IPS-NIHi7 (cell line): Measurements from ENCODE around the gene TSR1.
"Not testable (repeated sequence)": the region's sequence is repeated elsewhere in the genome, so short reads cannot be mapped to it uniquely, and the experiment has no call there.

Experiments used
- DNase-seq: peaks from one replicate; pipeline ENCODE4 v3.0.0; 2012; ENCODE audit warnings: mixed read lengths; ENCODE audit errors: extremely low spot score

The TSR1 gene

DNA sequence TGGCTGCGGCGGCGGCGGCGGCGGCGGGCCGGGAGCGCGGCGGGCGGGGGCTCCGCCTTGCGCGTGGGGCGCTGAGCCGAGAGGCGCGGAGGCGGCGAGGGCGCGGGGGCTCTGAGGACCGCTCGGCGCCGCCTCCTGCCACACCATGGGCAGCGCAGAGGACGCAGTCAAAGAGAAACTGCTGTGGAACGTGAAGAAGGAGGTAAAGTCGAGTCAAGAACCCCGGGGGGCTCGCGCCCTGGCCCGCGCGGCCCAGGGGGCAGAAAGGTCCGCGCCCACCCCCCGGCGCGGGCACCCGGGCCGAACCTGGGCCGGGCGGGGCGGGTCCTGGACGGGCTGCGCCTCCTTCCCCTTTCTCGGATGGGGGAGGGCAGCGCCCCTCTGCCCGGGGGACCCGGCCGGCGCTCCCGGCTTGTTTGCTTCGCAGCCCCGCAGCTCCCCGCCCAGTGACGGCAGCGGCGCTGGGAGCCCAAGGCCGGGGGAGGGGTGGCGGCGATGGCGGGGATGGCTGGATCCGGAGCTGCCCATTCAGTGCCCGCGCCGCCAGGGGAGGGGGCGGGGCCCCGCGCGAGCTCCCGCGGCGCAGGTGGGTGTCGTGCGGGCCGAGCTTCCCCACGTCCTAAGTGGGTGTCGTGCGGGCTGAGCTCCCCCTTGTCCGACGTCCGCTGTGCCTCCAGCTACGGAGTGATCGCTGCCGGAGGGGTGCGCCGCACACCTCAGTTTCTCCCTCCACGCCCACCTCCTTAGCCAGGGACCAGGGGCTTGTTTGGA is 1.5 kb upstream of the TSR1 start:
- DNase-seq: peak; percentile 78

DNA sequence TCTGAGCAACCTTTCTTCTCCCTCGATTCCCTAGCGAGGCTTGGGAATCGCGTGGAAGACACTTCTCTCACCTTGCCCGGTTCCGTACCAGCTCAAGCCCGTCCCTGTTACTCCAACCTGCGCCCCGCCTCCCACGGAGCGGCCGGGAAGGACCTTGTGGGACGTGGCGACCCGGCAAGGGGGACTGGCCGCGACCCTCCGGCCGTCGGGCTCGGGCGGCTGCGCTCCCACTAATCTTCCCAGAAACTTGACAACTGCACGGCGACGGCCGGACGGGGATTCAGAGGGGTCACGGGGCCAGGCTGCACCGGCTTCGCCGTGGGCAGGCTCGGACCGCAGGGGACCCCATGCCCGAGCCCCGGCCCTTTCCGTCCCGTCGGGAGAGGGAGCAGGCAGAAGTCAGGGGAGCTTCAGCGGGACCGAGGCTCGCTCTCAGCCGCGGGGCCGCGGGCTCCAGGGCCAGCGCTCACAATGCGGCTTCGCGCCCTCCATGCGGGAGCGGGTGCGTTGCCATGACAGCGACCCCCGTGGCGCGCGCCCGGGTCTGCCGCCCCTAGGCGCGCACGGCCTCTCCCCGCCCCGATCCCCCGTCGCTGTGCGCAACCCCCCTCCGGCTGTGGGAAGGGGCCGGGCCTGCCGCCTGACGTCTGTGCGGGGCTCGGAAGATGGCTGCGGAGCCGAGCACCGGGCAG is 741 bp upstream of the TSR1 start, which contains the start of gene SGSM2:
Gene SGSM2, plus strand, starts transcription at position 650 of the 692 bp plus-strand sequence. CDS start 188 bp downstream, outside the sequence.
- DNase-seq: peak; percentile 58

DNA sequence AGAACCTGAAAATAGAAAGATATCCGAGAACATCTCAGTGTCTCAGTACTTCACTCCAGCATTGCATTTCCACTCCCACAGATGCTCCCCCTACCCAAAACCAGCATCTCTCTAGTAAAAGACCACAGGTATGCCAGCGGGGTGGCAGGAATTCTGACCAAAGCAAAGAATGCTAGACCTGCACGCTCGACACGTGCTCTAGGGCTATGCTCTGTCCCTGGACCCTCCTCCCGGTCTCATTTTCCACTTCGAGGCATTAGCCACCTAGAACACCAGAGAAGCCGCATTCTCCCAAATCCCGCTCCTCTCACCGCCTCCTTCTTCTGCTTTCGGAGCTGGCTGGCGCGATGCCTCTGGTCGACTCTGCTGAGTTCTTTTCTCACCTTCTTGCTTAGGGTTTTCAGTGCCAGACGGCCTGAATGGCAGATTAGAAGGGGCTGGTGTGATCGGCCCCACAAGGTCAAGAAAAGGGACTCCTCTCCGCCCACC is 487 bp downstream of the TSR1 start:
- DNase-seq: peak; percentile 29

DNA sequence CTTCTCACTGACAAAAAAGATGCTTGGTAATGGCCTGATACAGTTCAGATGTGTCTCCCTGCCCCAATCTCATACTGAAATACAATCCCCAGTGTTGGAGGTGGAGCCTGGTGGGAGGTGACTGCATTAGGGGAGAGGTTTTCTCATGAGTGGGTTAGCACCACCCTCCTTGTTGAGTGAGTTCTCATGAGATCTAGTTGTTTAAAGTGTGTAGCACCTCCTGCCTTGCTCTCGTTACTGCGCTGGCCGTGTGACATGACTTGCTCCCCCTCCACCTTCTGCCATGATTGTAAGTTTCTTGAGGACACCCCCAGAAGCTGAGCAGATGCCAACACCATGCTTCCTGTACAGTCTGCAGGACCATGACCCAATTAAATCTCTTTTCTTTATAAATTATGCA is 5.0 kb downstream of the TSR1 start:
- no peak for DNase-seq

DNA sequence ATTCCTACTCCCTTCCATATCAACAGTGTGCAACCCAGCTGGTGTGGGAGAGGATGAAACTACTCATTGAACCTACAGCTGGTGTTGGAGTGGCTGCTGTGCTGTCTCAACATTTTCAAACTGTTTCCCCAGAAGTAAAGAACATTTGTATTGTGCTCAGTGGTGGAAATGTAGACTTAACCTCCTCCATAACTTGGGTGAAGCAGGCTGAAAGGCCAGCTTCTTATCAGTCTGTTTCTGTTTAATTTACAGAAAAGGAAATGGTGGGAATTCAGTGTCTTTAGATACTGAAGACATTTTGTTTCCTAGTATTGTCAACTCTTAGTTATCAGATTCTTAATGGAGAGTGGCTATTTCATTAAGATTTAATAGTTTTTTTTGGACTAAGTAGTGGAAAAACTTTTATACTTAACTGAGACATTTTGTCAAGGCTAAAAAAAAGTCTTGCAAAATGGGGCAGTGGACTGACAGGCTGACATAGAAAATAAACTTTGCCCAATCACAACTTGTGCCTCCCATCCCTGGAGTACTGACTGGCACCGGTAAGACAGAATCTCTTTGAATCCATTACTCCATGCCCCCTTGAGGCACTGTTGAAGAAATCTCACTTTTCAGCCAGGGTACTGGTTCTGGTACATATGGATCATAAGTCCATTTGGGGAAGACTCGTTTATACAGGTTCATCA is 12.5 kb downstream of the TSR1 start:
- no peak for DNase-seq

DNA sequence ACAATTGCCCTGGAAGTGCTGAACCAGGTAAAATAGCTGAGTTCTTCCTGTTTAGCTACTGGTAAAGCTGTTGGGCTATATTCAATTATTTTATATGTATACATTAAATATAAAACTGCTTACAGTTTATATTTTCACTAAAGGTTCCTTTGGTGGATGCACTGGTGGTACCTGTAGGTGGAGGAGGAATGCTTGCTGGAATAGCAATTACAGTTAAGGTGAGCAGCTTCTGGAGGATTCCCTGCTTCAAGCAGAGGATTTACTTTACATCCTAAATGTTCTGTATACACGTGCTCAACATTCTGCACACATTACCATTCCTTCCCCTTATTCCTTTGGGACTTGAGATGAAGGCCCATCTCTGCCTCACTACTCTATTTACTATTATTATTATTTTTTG is 14.9 kb downstream of the TSR1 start:
- no peak for DNase-seq

DNA sequence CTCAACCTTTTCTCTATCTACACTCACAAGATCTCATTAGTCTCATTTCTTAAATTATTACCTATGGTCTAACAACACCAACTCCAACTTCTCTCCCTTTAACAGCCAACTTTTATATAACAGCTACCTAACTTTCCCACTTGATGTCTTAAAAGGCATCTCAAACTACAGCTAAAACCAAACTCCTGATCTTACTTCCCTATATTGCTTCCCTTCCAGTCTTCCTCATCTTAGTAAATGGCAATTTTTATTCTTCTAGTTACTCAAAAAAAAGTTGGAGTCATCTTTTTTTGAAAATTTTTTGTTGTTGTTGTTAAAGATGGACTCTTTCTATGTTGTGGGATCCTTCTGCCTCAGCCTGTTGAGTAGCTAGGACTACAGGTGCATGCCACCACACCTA is 17.2 kb downstream of the TSR1 start:
- DNase-seq: no peak

DNA sequence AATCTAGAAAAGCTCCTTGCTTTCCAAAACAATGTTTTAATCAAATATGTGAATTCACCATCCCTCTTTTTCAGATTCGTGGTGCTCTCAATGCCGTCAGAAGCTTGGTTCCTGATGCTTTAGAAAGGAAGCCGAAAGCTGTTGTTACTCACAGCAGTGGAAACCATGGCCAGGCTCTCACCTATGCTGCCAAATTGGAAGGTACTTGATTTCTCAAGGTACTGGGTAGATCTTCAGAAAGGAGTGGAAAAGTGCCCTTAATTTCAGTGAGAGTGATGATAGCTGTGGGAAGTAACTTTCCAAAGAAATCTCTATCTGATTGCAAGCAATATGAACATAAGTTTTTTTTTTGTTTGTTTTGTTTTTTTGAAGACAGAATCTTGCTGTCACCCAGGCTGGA is 18.5 kb downstream of the TSR1 start:
- DNase-seq: no peak

DNA sequence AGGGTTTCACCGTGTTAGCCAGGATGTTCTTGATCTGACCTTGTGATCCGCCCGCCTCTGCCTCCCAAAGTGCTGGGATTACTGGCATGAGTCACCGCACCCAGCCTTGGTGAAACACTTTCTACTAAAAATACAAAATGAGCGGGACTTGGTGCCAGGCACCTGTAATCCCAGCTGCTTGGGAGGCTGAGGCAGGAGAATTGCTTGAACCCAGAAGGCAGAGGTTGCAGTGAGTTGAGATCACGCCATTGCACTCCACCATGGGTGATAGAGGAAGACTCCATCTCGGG is 19.4 kb downstream of the TSR1 start:
- DNase-seq: not testable (repeated sequence)

DNA sequence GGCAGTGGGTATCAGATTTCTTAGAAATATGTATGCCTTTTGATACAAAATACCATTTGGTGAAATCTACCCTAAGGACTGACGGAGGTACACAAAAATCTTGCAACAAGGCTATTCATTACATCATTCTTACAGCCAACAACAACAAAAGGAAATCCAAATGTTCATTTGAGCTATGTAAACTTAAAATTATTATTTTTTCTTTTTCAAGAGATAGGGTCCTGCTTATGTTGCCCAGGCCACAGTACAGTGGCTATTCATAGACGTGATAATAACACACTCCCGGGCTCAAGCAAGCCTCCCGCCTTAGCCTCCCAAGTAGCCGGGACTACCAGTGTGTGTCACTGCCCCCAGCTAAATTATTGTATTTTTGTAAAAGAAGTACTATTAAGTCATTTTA is 23.5 kb downstream of the TSR1 start:
- DNase-seq: no peak

DNA sequence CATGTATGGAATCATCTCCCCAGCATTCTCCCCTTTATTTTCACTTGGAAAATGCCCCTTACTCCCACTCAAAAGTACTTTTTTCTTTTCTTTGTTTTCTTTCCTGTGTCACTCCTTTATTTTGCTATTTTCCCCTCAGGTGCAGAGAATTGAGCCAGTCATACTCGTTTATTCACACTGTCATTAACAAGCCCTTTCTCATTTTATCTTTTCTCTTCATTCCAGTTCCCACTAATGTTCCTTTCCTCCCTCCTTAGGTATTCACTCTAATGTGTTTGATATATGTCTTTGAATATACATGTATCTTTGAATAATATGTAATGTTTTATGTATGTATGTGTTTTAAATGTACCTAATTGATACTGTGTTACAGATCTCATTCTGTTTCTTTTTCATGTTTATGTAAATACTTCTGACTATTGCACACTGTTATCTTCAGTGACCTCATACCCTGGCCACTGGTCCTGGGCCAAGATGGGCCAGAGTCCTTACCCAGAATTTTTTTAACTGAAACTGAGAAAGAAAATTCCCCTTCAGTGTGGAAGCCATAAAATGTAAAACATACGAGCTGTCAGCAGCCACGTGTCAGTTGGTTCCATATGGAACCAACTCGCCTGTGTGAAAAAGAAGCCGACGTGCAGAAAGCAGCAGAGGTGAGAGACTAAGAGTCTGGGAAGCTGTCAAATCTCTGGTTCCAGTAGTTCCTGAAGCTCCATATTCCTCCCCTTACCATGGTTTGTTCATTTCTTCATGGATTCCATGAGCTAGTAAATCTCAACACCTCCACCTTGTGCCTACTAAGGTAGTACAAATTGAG is 26.7 kb downstream of the TSR1 start:
- DNase-seq: no peak

DNA sequence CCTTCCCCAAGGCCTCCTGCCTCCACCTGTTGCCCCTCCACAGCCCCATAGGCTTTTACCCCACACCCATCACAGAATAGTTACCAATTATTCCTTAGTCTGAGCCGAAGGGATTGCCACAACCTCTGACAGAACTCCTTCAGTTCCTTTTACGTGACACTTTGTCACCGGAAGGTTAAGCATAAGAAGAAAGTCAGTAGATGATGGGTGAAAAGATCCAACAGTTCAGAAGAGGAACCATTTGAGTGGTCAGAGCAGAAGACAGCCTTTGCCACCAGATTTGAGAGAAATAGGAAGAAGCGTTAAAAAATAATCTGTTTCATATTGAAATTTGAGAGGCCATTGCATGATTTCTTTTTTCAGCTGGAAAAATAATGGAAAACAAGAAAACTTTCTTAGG is 31.3 kb downstream of the TSR1 start:
- no peak for DNase-seq

DNA sequence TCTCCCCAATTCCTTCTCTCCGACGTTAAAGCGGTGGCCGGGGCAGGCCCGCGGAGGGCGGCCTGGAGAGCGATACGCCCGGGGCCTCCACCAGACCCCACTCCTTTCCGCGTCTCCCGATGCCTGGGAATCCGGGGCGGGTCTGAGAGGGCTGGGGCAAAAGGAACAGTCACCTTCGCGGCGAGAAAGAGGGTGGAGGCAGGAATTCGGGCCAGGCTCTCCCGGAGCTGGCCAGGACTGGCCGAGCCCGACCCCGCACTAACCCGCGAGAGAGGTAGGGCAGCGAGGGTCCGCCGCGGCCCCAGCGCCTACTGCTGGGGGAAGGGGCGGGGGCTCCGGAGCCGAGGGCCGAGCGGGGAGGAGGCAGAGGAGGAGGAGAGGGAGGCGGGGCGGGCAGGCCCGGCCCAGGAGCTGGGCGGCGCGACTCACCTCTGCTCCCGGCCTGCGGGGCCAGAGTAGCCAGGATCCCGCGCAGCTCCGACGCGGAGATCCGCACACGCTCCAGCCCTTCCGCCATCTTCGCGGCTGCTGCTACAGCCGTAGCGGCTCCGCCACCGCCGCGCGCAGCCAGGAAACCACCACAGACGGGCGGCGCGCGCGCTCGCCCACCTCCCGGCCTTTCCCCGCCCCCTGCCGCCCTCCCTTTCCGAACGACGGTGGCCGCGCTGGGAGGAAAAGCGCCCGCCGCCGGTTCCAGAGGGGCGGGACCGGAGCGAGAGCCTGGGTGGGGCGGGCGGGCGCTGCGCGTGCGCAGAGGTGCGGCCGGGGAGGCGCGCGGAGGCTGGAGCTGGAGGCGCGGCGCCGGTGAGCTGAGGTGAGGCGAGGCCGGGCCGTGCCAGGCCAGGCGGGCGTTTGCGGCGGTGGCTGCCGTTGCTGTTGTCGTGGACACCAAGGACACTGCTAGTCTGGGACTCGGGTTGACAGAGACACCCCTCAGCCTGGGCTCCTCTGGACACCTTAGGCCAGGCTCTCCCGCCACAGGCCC is 32.8 kb downstream of the TSR1 start, which contains the start of the genes SMG6 and SRR:
Gene SMG6, minus strand, starts transcription at position 582 of the 985 bp plus-strand sequence. Its CDS starts 65 bp downstream, at position 517.
Gene SRR, plus strand, starts transcription at position 747 of the 985 bp plus-strand sequence. CDS start 11,611 bp downstream, outside the sequence.
- peak; percentile 99 for DNase-seq

DNA sequence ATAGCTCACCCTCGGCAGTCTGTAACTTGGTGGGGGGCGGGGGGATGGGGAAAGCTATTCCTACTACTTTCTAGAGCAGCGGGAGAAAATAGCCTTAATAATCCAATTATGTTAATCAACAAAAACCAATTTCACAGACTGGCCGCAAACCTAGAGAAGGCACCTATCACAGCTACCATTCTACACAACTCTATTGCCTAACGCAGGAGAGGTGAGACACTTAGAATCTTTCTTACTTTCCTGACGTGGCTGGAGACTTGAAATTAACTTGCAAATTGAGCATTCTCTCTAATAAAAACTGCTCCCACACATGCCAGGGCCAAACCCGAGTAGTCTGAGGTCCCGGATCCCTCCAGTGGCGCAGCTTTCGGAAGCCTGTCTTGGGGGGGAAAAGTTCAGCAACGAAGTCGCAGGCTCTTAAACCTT is 33.5 kb downstream of the TSR1 start:
- no peak for DNase-seq

DNA sequence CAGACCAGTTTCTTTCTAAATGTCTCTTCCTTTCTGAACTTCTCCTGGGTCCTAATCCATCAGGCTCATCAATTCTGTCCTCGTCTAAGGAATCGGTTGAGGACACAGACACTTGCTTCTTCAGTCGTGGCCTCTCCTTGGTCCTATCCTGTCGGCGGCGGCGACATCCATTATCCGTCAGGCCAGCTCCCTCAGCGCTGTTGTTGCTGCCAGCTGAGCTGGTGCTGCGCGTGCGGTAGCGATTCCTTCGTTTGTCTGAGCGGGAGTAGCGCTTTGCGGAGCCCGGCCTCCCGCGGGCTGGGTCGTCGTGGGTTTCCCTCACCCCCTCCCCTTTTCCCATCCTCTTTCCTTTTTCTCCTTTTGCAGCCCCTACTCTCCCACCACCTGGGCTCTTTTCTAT is 36.5 kb downstream of the TSR1 start:
- DNase-seq: no peak

DNA sequence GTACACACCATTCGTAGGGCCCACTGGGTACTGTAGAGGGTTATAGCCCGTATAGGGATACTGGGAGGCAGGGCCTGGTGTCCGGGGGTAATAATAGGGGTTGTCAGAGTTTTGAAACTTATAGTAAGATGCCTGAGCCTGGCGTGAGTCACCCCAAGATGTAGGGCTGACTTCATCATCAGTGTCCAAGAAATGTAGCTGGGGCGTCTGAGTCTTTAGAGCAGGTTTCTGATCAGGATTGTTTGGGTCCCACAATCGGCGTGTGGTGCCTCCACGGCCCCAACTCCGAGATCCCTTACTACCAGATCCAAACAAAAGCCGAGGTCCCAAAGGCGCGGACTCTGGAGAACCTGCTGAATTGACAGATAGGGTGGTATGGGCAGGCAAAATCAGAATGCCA is 37.1 kb downstream of the TSR1 start:
- DNase-seq: no peak

DNA sequence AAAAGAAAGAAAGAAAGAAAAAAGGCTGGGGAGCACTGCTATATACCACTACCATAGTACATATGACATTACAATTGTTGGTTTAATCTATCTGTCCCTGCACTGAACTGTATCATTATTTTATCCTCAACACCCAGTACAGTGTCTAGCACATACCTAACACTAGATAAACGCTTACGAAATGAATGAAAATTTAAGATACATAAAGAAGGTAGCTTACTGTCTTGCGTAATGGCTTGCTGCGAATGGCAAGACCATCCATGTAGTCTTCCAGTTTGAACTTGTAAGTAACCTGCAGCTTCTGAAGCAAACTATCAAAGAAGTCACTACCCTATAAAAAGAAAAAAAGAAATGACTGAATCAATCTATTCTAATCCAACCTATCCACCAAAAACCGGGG is 39.2 kb downstream of the TSR1 start:
- DNase-seq: no peak

DNA sequence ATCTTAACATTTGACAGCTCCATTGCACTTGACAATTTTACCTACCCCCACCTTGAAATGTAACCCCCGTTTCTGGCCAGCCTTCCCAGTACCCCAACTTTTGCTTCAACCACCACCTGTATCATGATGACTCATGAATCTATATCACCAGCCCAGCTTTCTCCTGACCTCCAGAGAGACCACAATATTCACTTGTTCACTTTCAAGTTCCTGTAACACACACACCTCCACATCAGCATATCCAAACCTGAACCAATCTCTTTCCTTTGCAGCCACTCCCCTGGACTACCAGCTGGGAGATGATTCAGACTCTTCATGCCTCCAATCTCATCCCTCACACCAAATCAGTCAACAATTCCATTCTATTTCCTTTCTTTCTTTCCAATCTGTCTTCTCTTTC is 40.7 kb downstream of the TSR1 start:
- DNase-seq: peak; percentile 6

DNA sequence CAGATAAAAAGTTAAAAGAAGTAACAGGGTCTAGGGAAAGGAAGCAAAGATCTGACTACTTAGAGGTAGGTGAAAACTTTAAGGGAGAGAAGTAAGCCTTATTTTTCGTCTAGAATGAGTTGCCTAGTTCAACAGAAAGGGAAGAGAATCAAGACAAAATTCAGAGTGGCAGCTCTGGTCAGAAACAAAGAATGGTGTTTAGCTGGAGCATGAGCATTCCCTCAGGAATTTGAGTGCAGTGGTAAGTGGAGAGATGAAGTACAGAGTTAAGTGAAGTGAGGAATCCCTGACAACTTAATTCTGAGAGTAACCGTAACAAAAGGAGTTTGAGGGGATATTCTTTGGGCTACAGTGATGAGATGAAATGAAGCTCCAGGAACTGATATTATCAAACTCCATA is 44.2 kb downstream of the TSR1 start:
- DNase-seq: no peak

DNA sequence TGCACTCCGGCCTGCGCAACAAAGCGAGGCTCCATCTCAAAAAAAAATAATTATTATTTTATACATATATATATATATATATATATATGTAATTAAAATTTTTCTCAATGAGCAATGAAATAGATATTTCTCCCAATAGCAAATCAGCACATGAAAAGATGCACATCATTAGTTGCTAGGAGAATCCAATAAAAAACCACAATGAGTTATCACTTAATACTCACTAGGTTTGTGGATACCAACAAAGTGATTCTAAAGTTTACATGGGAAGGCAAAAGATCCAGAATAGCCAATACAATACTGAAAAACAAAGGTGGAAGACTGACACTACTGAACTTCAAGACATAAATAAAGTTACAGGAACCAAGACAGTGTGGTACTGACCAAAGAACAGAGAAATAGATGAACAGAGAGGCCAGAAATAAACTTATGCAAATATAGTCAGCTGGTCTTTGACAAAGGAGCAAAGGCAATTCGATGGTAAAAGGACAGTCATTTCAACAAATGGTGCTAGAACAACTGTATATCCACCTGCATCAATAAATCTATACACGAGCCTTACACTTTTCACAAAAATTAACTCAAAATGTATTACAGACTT is 46.3 kb downstream of the TSR1 start:
- DNase-seq: no peak
